ENCODE measurements around the gene UMPS.
"Not testable (repeated sequence)": the region's sequence is repeated elsewhere in the genome, so short reads cannot be mapped to it uniquely, and the experiment has no call there.

Gene UMPS

GRCh38 chr3:124783696-124784095, 53.4 kb downstream of the UMPS start:
- Histone ChIP-seq H3K27me3 (ENCODE audit: low read depth, low read length) (no peaks in the 10 kb centered on the region), H3K36me3 (ENCODE audit: control insufficient read depth in 1 of 2, insufficient read depth in 2 of 2, low read length in 2 of 2) (peaks cover 0 to 5% of the 10 kb centered on the region in 2 donors), H3K27ac (ENCODE audit: low read length) (no peak overlapping the region), H3K4me1 (ENCODE audit: control insufficient read depth in 1 of 2, insufficient read depth in 2 of 2, low read length in 2 of 2) (peaks cover 20 to 48% of the 10 kb centered on the region in 2 donors), H3K9me3 (ENCODE audit: control insufficient read depth in 1 of 2, low read length in 2 of 2) (no peaks in the 10 kb centered on the region), H3K4me3 (ENCODE audit: low read depth in 1 of 2, low read length in 2 of 2) (no peak overlapping the region)

- peaks cover 0 to 5% of the 10 kb centered on the region in 2 donors for H3K36me3 ChIP-seq (ENCODE audit: control insufficient read depth in 1 of 2, insufficient read depth in 2 of 2, low read length in 2 of 2)
- H3K27ac ChIP-seq (ENCODE audit: low read length), result no peak overlapping the region
- no peaks in the 10 kb centered on the region for H3K9me3 ChIP-seq (ENCODE audit: control insufficient read depth in 1 of 2, low read length in 2 of 2)
- H3K4me3 ChIP-seq (ENCODE audit: low read depth in 1 of 2, low read length in 2 of 2), result no peak overlapping the region
- H3K4me1 ChIP-seq (ENCODE audit: control insufficient read depth in 1 of 2, insufficient read depth in 2 of 2, low read length in 2 of 2), result peaks cover 20 to 36% of the 10 kb centered on the region in 2 donors
- no peaks in the 10 kb centered on the region for H3K27me3 ChIP-seq (ENCODE audit: low read depth, low read length)
These were observed 54.6 kb downstream of the UMPS start for GRCh38 chr3:124784686-124785382.

DNA sequence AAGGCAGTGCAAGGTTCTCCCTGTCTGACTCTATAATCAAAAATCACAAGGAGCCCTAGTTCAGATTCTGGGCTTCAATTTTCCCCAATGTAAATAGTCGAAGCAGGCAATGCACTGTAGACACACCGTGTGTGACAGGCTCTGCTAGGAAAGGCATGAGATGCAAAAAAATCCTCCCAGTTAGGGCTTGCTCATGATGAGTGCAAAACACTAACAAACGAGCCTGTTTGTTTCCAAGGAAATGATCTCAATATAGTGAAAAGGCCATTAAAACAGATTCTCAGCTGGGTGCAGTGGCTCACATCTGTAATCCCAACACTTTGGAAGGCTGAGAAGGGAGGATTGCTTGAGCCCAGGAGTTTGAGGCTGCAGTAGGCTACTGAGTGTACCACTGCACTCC, 55.7 kb downstream of the UMPS start:
- peaks cover 16 to 27% of the 10 kb centered on the region in 2 donors for H3K4me1 ChIP-seq (ENCODE audit: control insufficient read depth in 1 of 2, insufficient read depth in 2 of 2, low read length in 2 of 2)
- H3K27me3 ChIP-seq (ENCODE audit: low read depth, low read length), result no peaks in the 10 kb centered on the region
- H3K27ac ChIP-seq (ENCODE audit: low read length), result peak overlapping the region; percentile 16
- H3K9me3 ChIP-seq (ENCODE audit: control insufficient read depth in 1 of 2, low read length in 2 of 2), result no peaks in the 10 kb centered on the region
- no peaks in the 10 kb centered on the region for H3K36me3 ChIP-seq (ENCODE audit: control insufficient read depth in 1 of 2, insufficient read depth in 2 of 2, low read length in 2 of 2)
- H3K4me3 ChIP-seq (ENCODE audit: low read depth in 1 of 2, low read length in 2 of 2), result no peak overlapping the region

DNA sequence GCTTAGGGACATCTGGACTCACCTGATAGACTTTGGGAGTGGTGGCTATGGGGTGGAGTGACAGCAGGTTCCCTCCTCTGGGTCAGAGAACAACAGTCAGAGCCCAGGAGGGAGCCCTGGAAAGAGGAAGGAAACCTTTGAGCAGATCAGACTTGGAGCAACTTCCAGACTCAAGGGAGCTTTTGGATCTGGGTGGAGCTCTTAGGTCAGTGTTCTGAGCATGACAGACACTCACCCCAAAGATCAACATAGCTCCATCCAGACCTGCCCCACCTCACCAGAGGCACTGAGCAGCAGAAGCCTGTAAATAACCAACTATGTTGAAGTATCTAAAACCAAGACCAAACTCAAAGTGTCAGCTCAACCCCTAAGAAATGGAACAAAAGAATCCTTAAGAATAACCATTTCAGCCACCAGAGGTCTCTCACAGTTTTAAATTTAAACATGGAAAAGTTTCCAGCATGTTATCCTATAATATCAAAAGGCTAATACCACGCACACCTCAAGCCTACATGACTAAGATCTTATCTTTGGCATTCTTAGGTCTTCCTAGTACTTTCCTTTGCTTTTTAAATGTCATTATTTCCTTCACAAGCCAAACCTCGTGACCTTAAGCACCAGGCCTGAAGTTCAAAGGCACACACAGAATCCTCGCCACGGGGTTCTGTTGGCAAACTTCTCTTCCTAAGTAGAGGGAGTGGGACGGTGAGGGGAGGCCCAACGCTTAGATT, 56.4 kb downstream of the UMPS start:
- Histone ChIP-seq H3K4me1 (ENCODE audit: control insufficient read depth in 1 of 2, insufficient read depth in 2 of 2, low read length in 2 of 2) (peaks cover 12 to 21% of the 10 kb centered on the region in 2 donors), H3K9me3 (ENCODE audit: control insufficient read depth in 1 of 2, low read length in 2 of 2) (no peaks in the 10 kb centered on the region), H3K4me3 (ENCODE audit: low read depth in 1 of 2, low read length in 2 of 2) (no peak overlapping the region), H3K27ac (ENCODE audit: low read length) (peak overlapping the region; percentile 16), H3K36me3 (ENCODE audit: control insufficient read depth in 1 of 2, insufficient read depth in 2 of 2, low read length in 2 of 2) (peaks cover 0 to 3% of the 10 kb centered on the region in 2 donors), H3K27me3 (ENCODE audit: low read depth, low read length) (no peaks in the 10 kb centered on the region)

DNA sequence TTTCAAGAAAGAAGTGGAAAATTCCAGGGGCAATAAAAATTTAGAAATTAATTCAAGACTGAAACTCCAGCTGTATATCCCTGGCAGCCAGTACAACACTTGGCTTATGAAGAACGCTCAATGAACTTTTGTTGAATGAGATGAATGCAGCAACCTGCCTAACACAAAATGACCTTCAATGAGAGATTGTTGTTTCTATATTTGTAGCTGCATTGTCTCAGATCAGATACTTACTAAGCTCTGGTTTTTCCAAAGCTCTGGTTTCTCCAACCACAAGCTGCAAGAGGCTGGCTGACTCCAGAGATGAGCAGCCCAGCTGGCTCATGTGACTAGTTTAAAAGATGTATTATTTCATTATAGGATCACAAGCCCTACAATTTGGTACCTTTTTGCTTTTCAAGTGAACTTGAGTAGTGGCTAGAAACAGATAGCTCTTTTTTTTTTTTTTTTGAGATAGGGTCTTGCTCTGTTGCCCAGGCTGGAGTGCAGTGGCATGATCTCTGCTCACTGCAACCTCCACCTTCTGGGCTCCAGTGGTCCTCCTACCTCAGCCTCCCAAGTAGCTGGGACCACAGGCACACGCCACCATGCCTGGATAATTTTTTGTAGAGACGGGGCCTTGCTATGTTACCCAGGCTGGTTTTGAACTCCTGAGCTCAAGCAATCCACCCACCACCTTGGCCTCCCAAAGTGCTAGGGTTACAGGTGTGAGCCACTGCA, 57.4 kb downstream of the UMPS start:
- peak overlapping the region; percentile 16 for H3K27ac ChIP-seq (ENCODE audit: low read length)
- no peak overlapping the region for H3K4me3 ChIP-seq (ENCODE audit: low read depth in 1 of 2, low read length in 2 of 2)
- no peaks in the 10 kb centered on the region for H3K9me3 ChIP-seq (ENCODE audit: control insufficient read depth in 1 of 2, low read length in 2 of 2)
- peaks cover 12 to 25% of the 10 kb centered on the region in 2 donors for H3K4me1 ChIP-seq (ENCODE audit: control insufficient read depth in 1 of 2, insufficient read depth in 2 of 2, low read length in 2 of 2)
- H3K27me3 ChIP-seq (ENCODE audit: low read depth, low read length), result no peaks in the 10 kb centered on the region
- H3K36me3 ChIP-seq (ENCODE audit: control insufficient read depth in 1 of 2, insufficient read depth in 2 of 2, low read length in 2 of 2), result peaks cover 0 to 3% of the 10 kb centered on the region in 2 donors

DNA sequence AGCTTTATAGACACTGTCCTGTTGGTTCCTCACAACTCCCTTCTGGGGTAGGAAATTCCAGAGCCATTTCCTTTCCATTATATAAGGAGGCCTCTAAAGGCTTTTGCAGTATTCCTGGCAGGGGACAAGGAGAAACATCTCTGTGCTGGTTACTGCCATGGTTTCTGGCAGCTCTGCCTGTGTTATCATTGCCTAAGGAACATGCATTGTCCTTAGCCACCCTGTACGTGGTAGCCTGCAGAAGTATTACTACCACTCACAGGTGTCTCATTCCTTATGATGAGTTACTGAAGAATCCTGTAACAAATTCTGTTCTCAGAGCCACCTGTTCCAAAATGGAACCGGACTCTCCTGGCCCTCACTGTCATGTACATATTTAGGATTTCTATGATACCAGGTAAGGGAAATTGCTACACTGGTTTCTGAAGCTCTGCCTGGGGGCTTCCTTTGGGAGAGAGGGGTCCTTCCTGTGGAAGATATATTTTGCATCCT, 58.0 kb downstream of the UMPS start:
- H3K9me3 ChIP-seq (ENCODE audit: control insufficient read depth in 1 of 2, low read length in 2 of 2), result no peaks in the 10 kb centered on the region
- H3K36me3 ChIP-seq (ENCODE audit: control insufficient read depth in 1 of 2, insufficient read depth in 2 of 2, low read length in 2 of 2), result peaks cover 0 to 3% of the 10 kb centered on the region in 2 donors
- H3K4me3 ChIP-seq (ENCODE audit: low read depth in 1 of 2, low read length in 2 of 2), result no peak overlapping the region
- no peaks in the 10 kb centered on the region for H3K27me3 ChIP-seq (ENCODE audit: low read depth, low read length)
- H3K4me1 ChIP-seq (ENCODE audit: control insufficient read depth in 1 of 2, insufficient read depth in 2 of 2, low read length in 2 of 2), result peaks cover 12 to 25% of the 10 kb centered on the region in 2 donors
- no peak overlapping the region for H3K27ac ChIP-seq (ENCODE audit: low read length)

DNA sequence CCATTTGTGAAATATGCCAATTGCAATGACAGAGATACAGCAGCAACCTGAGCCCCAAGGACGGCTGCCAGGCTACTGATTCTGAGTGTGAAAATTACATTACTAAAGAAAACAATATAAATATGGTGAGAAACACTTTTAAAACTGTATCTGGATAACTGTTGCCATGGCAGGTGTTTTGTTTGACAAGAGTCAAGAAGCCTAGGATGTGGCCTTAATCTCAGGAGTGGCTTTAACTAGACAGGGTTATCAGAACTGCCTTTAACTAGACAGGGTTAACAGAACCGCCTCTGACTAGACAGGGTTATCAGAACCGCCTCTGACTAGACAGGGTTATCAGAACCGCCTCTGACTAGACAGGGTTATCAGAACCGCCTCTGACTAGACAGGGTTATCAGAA, 58.9 kb downstream of the UMPS start:
- H3K27ac ChIP-seq (ENCODE audit: low read length); H3K9me3 ChIP-seq (ENCODE audit: control insufficient read depth in 1 of 2, low read length in 2 of 2); H3K4me3 ChIP-seq (ENCODE audit: low read depth in 1 of 2, low read length in 2 of 2); H3K27me3 ChIP-seq (ENCODE audit: low read depth, low read length); H3K36me3 ChIP-seq (ENCODE audit: control insufficient read depth in 1 of 2, insufficient read depth in 2 of 2, low read length in 2 of 2): not testable (repeated sequence)
- H3K4me1 ChIP-seq (ENCODE audit: control insufficient read depth in 1 of 2, insufficient read depth in 2 of 2, low read length in 2 of 2), result peaks cover 12 to 25% of the 10 kb centered on the region in 2 donors

DNA sequence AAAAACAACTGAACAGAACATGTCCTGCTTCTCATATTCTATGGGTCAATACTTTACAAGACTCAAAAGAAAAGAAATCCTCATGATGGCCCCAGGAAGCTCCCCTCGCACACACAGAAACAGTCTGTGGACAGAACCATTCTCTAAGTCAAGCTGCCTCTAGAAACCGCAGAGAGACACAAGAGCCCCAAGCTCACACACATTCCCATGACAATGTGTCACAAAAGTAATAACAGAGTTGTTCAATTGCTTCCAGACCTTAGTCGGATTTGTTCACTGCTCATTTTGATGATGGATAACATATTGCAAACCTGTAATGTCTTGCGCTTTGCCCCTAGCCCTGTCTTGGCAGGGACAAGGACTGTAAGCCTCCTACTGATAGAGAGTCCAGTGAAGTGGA, 60.9 kb downstream of the UMPS start:
- peaks cover 11 to 12% of the 10 kb centered on the region in 2 donors for H3K36me3 ChIP-seq (ENCODE audit: control insufficient read depth in 1 of 2, insufficient read depth in 2 of 2, low read length in 2 of 2)
- peaks cover 12 to 18% of the 10 kb centered on the region in 2 donors for H3K4me1 ChIP-seq (ENCODE audit: control insufficient read depth in 1 of 2, insufficient read depth in 2 of 2, low read length in 2 of 2)
- H3K9me3 ChIP-seq (ENCODE audit: control insufficient read depth in 1 of 2, low read length in 2 of 2), result no peaks in the 10 kb centered on the region
- no peaks in the 10 kb centered on the region for H3K27me3 ChIP-seq (ENCODE audit: low read depth, low read length)
- no peak overlapping the region for H3K4me3 ChIP-seq (ENCODE audit: low read depth in 1 of 2, low read length in 2 of 2)
- peak overlapping the region; percentile 8 for H3K27ac ChIP-seq (ENCODE audit: low read length)

DNA sequence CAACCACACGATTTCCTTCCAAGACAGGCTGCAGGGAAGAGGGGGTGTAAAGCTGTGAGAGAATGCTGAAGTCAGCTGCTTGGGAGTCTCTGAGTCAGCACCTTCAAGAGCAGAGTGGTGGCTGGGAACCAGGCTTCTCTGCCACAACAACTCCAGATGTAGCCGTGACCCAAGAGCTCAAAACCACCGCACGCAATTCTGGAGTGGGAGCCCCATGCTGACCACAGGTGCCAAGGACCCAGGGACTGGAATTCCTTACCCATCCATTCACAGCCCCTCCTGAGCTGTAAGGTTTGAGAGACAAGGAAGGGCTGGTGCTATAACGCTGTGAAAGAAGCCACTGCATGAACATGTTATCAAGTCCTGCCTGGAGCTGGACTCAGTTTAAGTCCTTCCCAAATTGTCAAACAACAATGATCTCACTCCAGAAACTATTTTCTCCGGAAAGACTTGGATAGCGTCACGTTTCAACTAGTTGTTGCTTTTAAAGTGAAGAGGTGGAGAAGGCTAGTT, 61.4 kb downstream of the UMPS start:
- H3K27me3 ChIP-seq (ENCODE audit: low read depth, low read length), result no peaks in the 10 kb centered on the region
- H3K9me3 ChIP-seq (ENCODE audit: control insufficient read depth in 1 of 2, low read length in 2 of 2), result no peaks in the 10 kb centered on the region
- no peak overlapping the region for H3K4me3 ChIP-seq (ENCODE audit: low read depth in 1 of 2, low read length in 2 of 2)
- H3K27ac ChIP-seq (ENCODE audit: low read length), result peak overlapping the region; percentile 35
- H3K4me1 ChIP-seq (ENCODE audit: control insufficient read depth in 1 of 2, insufficient read depth in 2 of 2, low read length in 2 of 2), result peaks cover 9 to 13% of the 10 kb centered on the region in 2 donors
- peaks cover 14 to 17% of the 10 kb centered on the region in 2 donors for H3K36me3 ChIP-seq (ENCODE audit: control insufficient read depth in 1 of 2, insufficient read depth in 2 of 2, low read length in 2 of 2)

DNA sequence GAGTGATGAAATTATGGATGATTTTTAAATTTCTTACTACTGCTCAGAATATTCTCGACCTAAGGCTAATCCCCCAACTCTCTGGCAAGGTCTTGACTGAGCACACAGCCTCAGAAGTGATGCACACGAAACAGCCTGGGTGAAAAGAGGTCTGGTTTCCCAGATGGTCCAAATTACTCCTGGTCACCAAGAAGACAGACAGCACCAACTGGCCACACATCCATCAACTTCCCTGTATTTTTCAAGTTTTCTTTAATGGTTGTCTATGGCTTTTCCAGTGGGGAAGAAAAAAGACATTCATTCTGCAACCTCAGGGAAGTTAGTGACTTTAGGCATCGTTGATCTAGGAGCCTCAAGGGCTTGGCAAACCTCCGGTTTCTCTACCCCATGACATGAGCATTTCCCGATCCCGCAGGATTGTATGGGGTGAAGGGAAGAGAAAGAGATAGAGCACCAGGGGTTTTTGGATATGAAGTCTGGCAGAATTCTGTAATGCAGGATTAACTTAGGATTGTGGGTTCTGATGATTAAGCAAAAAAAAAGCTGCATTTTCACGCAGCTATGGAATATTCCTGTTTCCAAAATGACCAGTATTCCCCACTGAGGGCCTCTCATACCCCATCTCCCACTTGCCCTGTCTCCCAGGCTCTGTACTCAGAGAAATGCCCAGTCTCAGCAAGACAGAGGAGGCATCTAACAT, 62.2 kb downstream of the UMPS start:
- H3K4me3 ChIP-seq (ENCODE audit: low read depth in 1 of 2, low read length in 2 of 2), result no peak overlapping the region
- H3K9me3 ChIP-seq (ENCODE audit: control insufficient read depth in 1 of 2, low read length in 2 of 2), result no peaks in the 10 kb centered on the region
- peak overlapping the region; percentile 35 for H3K27ac ChIP-seq (ENCODE audit: low read length)
- no peaks in the 10 kb centered on the region for H3K27me3 ChIP-seq (ENCODE audit: low read depth, low read length)
- H3K4me1 ChIP-seq (ENCODE audit: control insufficient read depth in 1 of 2, insufficient read depth in 2 of 2, low read length in 2 of 2), result peaks cover under 1 to 9% of the 10 kb centered on the region in 2 donors
- H3K36me3 ChIP-seq (ENCODE audit: control insufficient read depth in 1 of 2, insufficient read depth in 2 of 2, low read length in 2 of 2), result peaks cover 14 to 22% of the 10 kb centered on the region in 2 donors

All from muscle layer of duodenum (tissue), 2 donors.